HG02885 (cell line): Measurements from ENCODE around the gene HLA-DMA.

Experiments
- ATAC-seq: cut with Tn5 transposase; IDR thresholded peaks from one replicate; pipeline ENCODE4 v1.9.1; 2021; ENCODE audit warnings: mild to moderate bottlenecking; ENCODE audit not compliant: unreplicated experiment, poor library complexity

Gene HLA-DMA

GRCh38 chr6:32935551-32936238, 17.2 kb downstream of the HLA-DMA start:
- no peak for ATAC-seq

GRCh38 chr6:32933661-32934085, 19.2 kb downstream of the HLA-DMA start:
- no peak for ATAC-seq

DNA sequence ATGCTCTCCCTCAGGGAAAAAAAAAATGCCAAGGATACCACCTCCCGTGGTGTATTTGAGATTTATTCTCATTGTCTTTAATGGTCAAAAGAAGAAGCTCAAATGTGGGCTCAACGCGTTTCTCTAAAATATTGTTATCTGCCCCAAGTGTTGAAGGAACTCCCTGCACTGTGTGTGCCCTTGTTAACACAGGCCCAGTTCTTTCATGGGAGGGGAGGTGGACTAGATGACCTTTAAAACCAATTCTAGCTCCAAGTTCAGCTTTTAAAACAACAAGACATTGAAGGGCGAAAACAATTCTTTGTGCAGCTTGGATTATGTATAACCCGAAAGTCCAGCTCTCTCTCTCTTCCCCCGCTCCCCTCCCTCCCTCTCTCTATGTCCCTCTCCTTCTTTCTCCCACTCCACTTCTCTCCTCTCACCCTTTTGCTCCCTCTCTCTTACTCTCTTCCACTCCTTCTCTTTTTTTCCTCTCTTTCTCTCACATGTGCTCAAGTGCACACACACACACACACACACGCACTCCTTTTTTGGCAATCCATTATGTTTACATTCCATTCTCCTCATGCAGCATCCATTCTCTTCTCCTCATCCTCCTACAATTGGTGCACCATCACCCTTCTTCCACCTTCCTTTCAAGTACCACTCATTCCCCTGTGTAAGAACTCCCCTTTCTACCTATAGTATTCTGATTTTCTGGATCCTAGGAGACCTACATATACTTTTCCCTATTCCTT, 20.6 kb downstream of the HLA-DMA start:
- ATAC-seq: no peak

GRCh38 chr6:32931211-32931610, 21.7 kb downstream of the HLA-DMA start:
- ATAC-seq: no peak

DNA sequence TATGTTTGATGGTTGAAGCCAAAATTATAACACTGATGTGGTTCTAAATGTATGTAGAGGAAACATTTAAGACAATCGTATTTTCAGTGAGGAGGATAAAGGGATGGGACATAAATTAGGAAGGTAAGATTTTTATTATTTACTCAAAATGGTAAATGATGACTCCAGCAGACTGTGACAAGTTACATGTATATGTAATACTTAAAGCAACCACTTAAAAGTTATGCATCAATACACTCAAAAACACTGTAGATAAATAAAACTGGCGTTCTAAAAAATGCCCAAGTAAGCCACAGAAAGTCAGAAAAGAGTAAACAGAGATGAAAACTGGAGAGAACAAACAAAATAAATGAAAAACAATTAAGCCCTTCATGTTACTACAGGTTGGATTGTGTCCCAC, 30.8 kb downstream of the HLA-DMA start:
- no peak for ATAC-seq

DNA sequence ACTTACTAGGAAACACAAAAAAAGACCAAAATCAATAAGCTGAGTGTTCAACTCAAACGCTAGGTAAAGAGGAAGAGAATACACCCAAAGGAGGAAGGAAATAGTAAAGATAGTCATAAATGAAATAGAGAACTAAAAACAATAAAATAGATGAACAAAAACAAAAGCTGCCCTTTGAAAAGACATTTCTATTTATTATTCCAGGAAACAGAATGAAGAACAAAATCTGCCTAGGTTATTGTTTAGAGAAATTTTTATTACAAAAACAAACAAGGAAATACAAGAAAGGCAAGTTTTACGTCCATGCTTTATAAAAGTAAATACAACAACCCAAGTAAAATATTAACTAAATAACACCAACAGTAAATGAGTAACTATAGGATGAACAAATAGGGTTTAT, 32.2 kb downstream of the HLA-DMA start:
- no peak for ATAC-seq

GRCh38 chr6:32912951-32913350, 39.9 kb downstream of the HLA-DMA start:
- no peak for ATAC-seq

- ATAC-seq: no peak
Measured at GRCh38 chr6:32908897-32909296, 44.0 kb downstream of the HLA-DMA start.

- ATAC-seq: no peak
Measured at GRCh38 chr6:32906539-32906938, 46.4 kb downstream of the HLA-DMA start.

DNA sequence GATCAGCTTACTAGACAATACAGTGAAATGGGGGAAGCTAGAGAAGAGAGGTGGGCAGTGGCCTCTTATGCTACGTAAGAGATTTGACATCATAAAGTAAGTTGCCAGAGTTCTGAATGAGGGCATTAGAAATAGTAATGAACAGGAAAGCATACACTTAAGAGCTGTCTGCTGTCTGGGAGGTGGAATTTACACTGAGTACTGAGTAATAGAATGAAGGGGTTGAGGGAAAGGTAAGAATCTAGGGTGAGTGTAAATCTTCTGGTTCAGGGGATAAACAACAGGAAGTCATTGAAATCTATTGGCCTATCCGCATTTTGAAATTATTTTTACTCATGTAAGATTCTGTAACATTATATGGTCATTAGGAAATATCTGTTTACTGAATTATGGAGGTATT, 47.8 kb downstream of the HLA-DMA start:
- no peak for ATAC-seq

DNA sequence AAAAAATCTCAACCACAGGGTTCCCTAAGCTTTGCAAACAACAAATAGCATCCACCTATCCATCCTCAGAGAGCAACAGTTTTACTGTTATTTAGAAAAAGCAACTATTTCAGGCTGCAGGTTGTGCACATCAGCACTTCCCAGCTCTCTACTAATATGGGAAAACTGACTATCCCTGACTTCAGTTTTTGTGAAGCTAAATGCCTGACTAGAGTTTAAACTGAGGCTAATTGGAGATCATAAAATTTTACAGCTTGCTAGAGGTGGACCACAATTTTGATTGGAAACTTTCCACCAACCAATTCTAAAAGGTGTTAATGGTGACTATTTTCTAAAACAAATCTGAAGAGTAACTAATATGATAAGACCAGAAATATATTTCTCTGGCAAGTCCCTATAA, 48.9 kb downstream of the HLA-DMA start:
- no peak for ATAC-seq
